Thoracic aorta (tissue), 2 donors: ENCODE data around the gene ARHGAP10. TPM values are rescaled to one million over a fixed set of nuclear protein-coding genes. Genes with fewer than 3 reads are reported as not detected.

Source experiments
- ATAC-seq: fragments of 150-250 bp; one replicate; pipeline ENCODE4 v1.8.0; 2017; ENCODE audit warnings: low read depth; ENCODE audit not compliant: insufficient number of reproducible peaks, low FRiP score
- DNase-seq: peaks from one replicate; pipeline ENCODE4 v3.0.0-alpha.2; 2020; ENCODE audit warnings: low spot score
- H3K27ac ChIP-seq, 2 donors: fragments of 200-600 bp; sonication (generic); 1 replicate in 1 of 2; 2 replicates in 1 of 2; pipeline ENCODE4 v1.5.1; 2016; ENCODE audit warnings: mild to moderate bottlenecking in 2 of 2, moderate library complexity in 2 of 2
- H3K27me3 ChIP-seq: fragments of 200-600 bp; sonication (generic); replicated peaks from 2 replicates; pipeline ENCODE4 v1.6.0; 2016; ENCODE audit warnings: mild to moderate bottlenecking; ENCODE audit not compliant: insufficient read depth
- H3K36me3 ChIP-seq: fragments of 200-600 bp; sonication (generic); one replicate; pipeline ENCODE4 v1.5.1; 2016
- H3K4me1 ChIP-seq, 2 donors: fragments of 200-600 bp; sonication (generic); 1 replicate in 1 of 2; 2 replicates in 1 of 2; pipeline versions ENCODE4 v1.5.1 to v1.6.0; 2016; ENCODE audit warnings: low read depth in 2 of 2, mild to moderate bottlenecking in 1 of 2; ENCODE audit not compliant: control insufficient read depth in 1 of 2
- H3K4me3 ChIP-seq: fragments of 200-600 bp; sonication (generic); 2 replicates; pipeline ENCODE4 v1.5.1; 2016; ENCODE audit warnings: mild to moderate bottlenecking
- H3K9me3 ChIP-seq: fragments of 200-600 bp; sonication (generic); 2 replicates; pipeline ENCODE4 v1.5.1; 2016
- total RNA-seq, 2 donors: library from RNA; depleted of rRNA; stranded (reverse); fragments of >200 nt; gene quantifications; one replicate each; pipeline versions ENCODE4 v1.1.0 to v1.2.3, GENCODE V29; 2016
- TF ChIP-seq, protein P1 (sequence below): fragments of 200-600 bp; sonication (generic); IDR thresholded peaks from one replicate; pipeline ENCODE4 v1.5.1; 2019; ENCODE audit warnings: antibody characterized with exemption

ARHGAP10 gene
- total RNA-seq, 2 donors from 2014 or later = 195 to 211 TPM

DNA sequence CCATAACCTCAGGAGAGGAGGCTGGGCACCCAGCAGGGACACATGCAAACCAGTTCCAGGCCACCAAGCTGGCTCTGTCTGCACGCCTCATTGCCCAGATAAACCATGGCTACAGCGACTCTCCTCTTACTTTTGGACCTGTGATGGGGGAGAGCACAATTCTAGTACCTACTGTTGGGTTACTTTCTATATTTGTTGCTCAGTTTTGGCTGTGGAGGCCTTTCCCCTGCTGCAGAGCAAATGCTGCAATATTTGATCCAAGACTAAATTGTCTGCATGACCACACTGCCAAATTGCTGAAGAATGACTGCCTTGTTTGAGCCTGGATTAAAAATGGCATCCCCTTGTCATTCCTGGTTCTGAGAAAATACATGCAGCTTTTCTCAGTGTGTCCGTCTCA is 253.5 kb downstream of the ARHGAP10 start:
- H3K4me1 ChIP-seq = peaks cover 14 to 67% of the 10 kb centered on the region in 2 donors
- no peaks in the 10 kb centered on the region for H3K9me3 ChIP-seq
- H3K4me3 ChIP-seq = no peak overlapping the region
- no peaks in the 10 kb centered on the region for H3K36me3 ChIP-seq
- TF ChIP-seq, protein P1, sequence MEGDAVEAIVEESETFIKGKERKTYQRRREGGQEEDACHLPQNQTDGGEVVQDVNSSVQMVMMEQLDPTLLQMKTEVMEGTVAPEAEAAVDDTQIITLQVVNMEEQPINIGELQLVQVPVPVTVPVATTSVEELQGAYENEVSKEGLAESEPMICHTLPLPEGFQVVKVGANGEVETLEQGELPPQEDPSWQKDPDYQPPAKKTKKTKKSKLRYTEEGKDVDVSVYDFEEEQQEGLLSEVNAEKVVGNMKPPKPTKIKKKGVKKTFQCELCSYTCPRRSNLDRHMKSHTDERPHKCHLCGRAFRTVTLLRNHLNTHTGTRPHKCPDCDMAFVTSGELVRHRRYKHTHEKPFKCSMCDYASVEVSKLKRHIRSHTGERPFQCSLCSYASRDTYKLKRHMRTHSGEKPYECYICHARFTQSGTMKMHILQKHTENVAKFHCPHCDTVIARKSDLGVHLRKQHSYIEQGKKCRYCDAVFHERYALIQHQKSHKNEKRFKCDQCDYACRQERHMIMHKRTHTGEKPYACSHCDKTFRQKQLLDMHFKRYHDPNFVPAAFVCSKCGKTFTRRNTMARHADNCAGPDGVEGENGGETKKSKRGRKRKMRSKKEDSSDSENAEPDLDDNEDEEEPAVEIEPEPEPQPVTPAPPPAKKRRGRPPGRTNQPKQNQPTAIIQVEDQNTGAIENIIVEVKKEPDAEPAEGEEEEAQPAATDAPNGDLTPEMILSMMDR = no peak
- no peak overlapping the region for H3K27ac ChIP-seq
- ATAC-seq (no peak), DNase-seq (no peak)
- H3K27me3 ChIP-seq = no peaks in the 10 kb centered on the region

DNA sequence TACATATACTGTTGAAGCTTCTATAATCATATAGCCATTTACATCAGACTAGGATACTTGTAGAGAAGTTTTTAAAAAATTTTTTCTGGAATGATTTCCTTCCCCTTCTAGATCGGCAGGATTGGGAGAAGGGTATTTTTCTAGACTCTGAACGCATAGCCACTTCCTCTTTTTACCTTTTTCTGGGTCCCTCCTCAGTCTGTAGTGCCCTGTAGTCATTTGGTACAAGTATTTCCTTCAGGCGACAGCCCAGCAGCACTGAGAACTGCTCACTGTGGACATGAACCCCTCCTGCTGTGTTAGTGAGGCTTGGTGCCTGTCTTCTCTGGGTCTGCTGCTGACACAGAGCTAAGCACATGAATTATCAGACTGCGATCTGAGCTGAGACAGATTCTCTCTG is 255.4 kb downstream of the ARHGAP10 start:
- no peak for DNase-seq
- ATAC-seq = no peak
- TF ChIP-seq, protein P1 = no peak
- no peaks in the 10 kb centered on the region for H3K27me3 ChIP-seq
- peaks cover 6 to 63% of the 10 kb centered on the region in 2 donors for H3K4me1 ChIP-seq
- H3K4me3 ChIP-seq = no peak overlapping the region
- no peaks in the 10 kb centered on the region for H3K9me3 ChIP-seq
- H3K36me3 ChIP-seq = no peaks in the 10 kb centered on the region
- no peak overlapping the region for H3K27ac ChIP-seq

DNA sequence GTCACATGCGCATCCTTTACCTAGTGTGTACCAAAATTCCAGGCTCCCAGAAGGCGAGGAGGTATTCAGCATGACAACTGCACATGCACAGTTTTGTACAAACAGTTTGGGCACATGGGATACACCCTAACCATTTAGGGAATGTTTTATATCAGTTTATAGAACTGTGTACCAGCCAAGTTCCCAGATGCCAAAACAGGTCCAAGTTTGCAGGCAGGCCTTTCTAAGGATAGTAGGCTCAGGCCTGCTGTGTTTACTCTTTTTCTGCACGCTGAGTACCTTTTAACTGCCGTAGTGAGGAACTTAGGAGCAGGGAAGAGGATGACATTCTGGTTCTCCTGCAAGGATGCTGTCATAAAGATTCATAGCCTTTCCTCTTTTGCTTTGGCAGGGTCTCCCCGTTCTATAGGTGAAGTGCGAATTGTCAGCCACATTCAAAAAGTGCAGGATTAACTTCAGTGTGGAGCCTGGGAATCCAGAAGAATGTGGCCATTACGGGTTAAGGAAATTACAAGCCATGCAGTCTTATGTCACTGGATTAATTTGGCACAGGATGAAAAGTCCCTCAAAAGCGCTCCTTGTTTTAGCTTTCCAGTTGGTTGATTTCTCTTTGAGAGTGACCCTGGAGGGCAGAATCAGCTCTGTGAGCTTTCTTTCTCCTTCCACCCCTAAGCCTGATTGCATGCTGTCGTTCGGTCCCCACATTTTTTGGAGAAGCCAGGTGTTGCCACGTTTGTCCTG is 259.8 kb downstream of the ARHGAP10 start:
- TF ChIP-seq, protein P1 = no peak
- Histone ChIP-seq H3K4me1 (peaks cover 20 to 58% of the 10 kb centered on the region in 2 donors), H3K4me3 (no peak overlapping the region), H3K36me3 (no peaks in the 10 kb centered on the region), H3K27ac (no peak overlapping the region), H3K27me3 (no peaks in the 10 kb centered on the region), H3K9me3 (no peaks in the 10 kb centered on the region)
- ATAC-seq (no peak), DNase-seq (no peak)

DNA sequence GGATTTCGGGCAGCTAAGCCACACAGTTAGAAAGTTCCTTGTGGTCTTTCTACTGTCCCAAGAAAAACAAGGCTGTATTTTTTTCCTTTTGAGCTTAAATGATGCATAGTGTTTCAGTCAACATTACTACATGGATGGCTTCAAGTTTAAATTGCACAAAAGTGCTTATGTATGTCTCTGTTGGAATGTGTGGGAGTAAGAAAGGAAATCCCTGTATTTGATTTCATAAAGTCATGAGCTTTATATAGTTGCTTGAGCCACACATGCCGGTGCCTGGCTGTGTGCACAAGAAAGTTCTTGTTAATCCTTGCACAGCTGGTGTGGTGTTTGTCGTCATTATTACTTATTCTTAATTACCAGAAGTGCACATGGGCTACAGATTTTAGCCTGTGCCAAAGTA is 262.2 kb downstream of the ARHGAP10 start:
- Histone ChIP-seq H3K36me3 (peaks cover 2% of the 10 kb centered on the region), H3K4me3 (no peak overlapping the region), H3K27ac (no peak overlapping the region), H3K4me1 (peaks cover 20 to 51% of the 10 kb centered on the region in 2 donors), H3K9me3 (no peaks in the 10 kb centered on the region), H3K27me3 (no peaks in the 10 kb centered on the region)
- ATAC-seq = no peak
- TF ChIP-seq, protein P1 = no peak
- no peak for DNase-seq

DNA sequence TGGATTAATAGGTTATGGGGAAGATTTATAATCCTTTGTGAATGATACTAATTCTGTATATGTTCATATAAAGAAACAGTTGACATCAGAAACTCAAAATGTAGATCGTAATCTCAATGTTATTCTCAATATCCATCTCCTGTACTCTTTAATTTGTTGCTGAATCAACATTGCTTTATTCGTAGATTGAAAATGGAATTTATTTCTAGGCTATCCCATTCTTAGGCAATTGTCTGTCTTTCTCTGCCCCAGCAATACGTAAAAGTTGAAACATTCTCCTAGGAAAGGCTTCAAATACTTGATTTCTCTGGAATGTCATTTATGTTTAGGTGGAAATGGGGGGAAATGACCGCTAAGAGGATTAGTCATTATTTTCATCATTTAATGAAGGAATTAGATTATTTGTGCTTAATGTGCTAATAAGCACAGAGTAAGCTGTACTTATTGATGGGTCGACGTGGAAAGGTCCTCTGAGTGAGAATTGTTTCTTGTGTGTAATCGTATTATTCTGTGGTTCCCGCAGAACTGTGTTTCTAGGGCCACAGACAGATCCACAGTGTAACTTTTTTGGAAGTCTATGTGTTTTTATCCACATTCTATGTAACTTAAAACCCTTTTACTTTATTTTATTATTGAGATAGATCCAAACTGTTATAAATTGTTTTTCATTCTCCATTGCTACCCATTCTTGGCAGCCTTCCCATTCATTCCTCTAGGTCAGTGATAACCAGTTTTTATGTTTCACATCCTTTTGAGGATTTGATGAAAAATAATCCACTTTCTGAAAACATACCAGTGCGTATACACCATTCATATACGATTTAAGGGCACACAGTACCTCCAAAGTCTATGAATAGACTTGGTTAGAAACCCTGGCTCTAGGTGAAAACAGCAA is 262.9 kb downstream of the ARHGAP10 start:
- DNase-seq (no peak), ATAC-seq (no peak)
- no peaks in the 10 kb centered on the region for H3K9me3 ChIP-seq
- H3K36me3 ChIP-seq = peaks cover 7% of the 10 kb centered on the region
- no peak overlapping the region for H3K27ac ChIP-seq
- no peak overlapping the region for H3K4me3 ChIP-seq
- TF ChIP-seq, protein P1 = no peak
- peaks cover 20 to 51% of the 10 kb centered on the region in 2 donors for H3K4me1 ChIP-seq
- H3K27me3 ChIP-seq = no peaks in the 10 kb centered on the region
